Measurements from ENCODE around the gene SNAP25. TPM values are rescaled to one million over a fixed set of nuclear protein-coding genes. Genes with fewer than 3 reads are reported as not detected.

The SNAP25 gene
- total and polyA plus RNA-seq, 2 donors, result 0.42 to 2.0 TPM

GRCh38 chr20:10288954-10289646 is 70.5 kb downstream of the SNAP25 start:
- H3K4me1 ChIP-seq (ENCODE audit: control insufficient read depth in 2 of 2, insufficient read depth in 2 of 2, low read length in 2 of 2), result no peaks in the 10 kb centered on the region
- H3K9me3 ChIP-seq (ENCODE audit: control insufficient read depth in 2 of 2, insufficient read depth in 1 of 2, low read length in 1 of 2), result no peaks in the 10 kb centered on the region
- no peaks in the 10 kb centered on the region for H3K36me3 ChIP-seq (ENCODE audit: control insufficient read depth in 2 of 2, insufficient read depth in 2 of 2, low read length in 1 of 2)
- 91% methylated on average over 5 of the region's 5 CpGs for WGBS
- no peak overlapping the region for H3K4me3 ChIP-seq (ENCODE audit: low read length in 2 of 2)
- DNase-seq (ENCODE audit: low read depth in 6 of 9, low spot score in 9 of 9), result no peak
- no peaks in the 10 kb centered on the region for H3K27me3 ChIP-seq (ENCODE audit: control insufficient read depth in 2 of 2, insufficient read depth in 1 of 2, low read length in 1 of 2)
- H3K27ac ChIP-seq (ENCODE audit: low read depth in 1 of 2, low read length in 1 of 2), result no peak overlapping the region

DNA sequence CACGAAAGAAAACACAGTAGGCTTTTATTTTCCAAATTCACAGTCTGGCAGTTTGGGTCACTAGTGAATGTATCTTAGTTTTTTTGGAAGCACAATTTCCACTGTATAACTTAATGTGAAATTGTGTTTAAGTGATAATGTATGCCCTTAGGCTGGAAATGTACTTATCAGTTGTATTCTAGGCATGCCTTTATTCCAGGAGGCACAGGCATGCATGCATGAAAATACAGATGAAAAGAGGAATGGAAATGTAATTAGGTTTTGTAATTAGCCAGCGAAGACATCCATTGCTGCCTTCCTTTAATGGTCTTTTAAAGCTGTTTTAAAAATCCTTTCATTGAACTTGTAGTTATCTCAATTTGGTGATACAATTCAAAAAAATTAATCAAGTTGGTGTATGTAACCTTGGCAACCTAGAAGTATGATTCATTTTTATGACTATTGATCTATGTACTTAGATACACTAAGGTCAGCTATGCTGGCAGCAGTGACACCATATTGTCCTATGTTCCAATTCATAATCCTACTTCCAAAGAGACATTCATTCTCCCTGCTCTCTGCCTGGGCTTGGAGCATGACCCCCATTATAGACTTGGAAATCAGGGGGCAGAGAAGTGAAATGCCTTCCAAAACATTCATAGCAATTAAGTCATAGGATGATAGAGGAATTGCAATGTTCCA is 73.1 kb downstream of the SNAP25 start:
- DNase-seq (ENCODE audit: low read depth in 6 of 9, low spot score in 9 of 9), result no peak
- Histone ChIP-seq H3K4me1 (ENCODE audit: control insufficient read depth in 2 of 2, insufficient read depth in 2 of 2, low read length in 2 of 2) (no peaks in the 10 kb centered on the region), H3K9me3 (ENCODE audit: control insufficient read depth in 2 of 2, insufficient read depth in 1 of 2, low read length in 1 of 2) (no peaks in the 10 kb centered on the region), H3K36me3 (ENCODE audit: control insufficient read depth in 2 of 2, insufficient read depth in 2 of 2, low read length in 1 of 2) (no peaks in the 10 kb centered on the region), H3K27ac (ENCODE audit: low read depth in 1 of 2, low read length in 1 of 2) (no peak overlapping the region), H3K4me3 (ENCODE audit: low read length in 2 of 2) (no peak overlapping the region), H3K27me3 (ENCODE audit: control insufficient read depth in 2 of 2, insufficient read depth in 1 of 2, low read length in 1 of 2) (no peaks in the 10 kb centered on the region)
- 94% methylated on average over 2 of the region's 2 CpGs for WGBS

DNA sequence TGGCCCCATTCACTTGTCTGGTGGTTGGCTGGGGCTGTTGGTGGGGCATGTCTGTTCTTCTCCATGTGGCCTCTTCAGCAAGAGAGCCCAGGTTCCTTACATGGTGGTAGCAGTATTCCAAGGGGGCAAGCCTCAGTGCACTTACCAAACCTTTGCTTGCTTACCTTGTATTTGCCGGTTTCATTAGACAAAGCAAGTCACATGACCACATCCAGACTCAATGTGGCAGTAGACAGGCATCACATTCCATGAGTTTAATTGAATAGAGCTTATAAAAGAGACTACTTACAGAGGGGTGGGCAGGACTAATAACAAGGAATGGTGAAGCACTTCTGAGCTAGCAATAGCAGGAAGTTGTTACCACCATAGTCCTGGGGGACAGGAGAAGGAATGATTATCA is 78.6 kb downstream of the SNAP25 start:
- no peak overlapping the region for H3K27ac ChIP-seq (ENCODE audit: low read depth in 1 of 2, low read length in 1 of 2)
- no peaks in the 10 kb centered on the region for H3K27me3 ChIP-seq (ENCODE audit: control insufficient read depth in 2 of 2, insufficient read depth in 1 of 2, low read length in 1 of 2)
- DNase-seq (ENCODE audit: low read depth in 6 of 9, low spot score in 9 of 9), result no peak
- 93% methylated on average over 1 of the region's 1 CpG for WGBS
- no peaks in the 10 kb centered on the region for H3K4me1 ChIP-seq (ENCODE audit: control insufficient read depth in 2 of 2, insufficient read depth in 2 of 2, low read length in 2 of 2)
- no peaks in the 10 kb centered on the region for H3K36me3 ChIP-seq (ENCODE audit: control insufficient read depth in 2 of 2, insufficient read depth in 2 of 2, low read length in 1 of 2)
- no peak overlapping the region for H3K4me3 ChIP-seq (ENCODE audit: low read length in 2 of 2)
- H3K9me3 ChIP-seq (ENCODE audit: control insufficient read depth in 2 of 2, insufficient read depth in 1 of 2, low read length in 1 of 2), result no peaks in the 10 kb centered on the region

DNA sequence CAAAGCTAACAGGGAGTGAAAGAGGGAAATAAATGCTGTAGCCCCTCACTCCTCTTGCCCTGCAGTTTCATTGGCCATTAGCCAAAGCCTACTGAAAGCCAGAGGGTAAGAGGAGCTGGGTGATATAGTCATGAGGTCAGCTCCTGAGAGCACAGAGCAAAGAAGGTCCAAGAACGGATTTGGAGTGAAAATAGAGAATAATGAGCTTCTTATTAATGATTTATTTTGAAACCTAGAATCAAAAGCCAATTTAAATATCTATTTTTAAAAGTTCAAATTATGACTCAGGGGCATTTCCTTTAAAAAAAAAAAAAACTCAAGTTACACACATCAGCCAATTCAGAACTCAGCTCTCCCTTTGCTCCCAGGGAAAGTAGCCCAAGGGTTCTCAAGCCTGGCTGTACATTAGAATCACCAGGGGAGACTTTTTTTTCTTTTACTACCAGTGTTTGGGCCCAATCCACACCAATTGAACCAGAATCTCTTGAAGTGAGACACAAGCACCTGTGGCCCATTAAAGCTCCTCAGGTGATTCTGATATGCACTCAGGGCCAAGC is 79.1 kb downstream of the SNAP25 start:
- H3K4me3 ChIP-seq (ENCODE audit: low read length in 2 of 2), result no peak overlapping the region
- H3K9me3 ChIP-seq (ENCODE audit: control insufficient read depth in 2 of 2, insufficient read depth in 1 of 2, low read length in 1 of 2), result no peaks in the 10 kb centered on the region
- H3K4me1 ChIP-seq (ENCODE audit: control insufficient read depth in 2 of 2, insufficient read depth in 2 of 2, low read length in 2 of 2), result no peaks in the 10 kb centered on the region
- 82% methylated on average over 1 of the region's 1 CpG for WGBS
- no peaks in the 10 kb centered on the region for H3K27me3 ChIP-seq (ENCODE audit: control insufficient read depth in 2 of 2, insufficient read depth in 1 of 2, low read length in 1 of 2)
- no peaks in the 10 kb centered on the region for H3K36me3 ChIP-seq (ENCODE audit: control insufficient read depth in 2 of 2, insufficient read depth in 2 of 2, low read length in 1 of 2)
- no peak for DNase-seq (ENCODE audit: low read depth in 6 of 9, low spot score in 9 of 9)
- no peak overlapping the region for H3K27ac ChIP-seq (ENCODE audit: low read depth in 1 of 2, low read length in 1 of 2)

GRCh38 chr20:10300582-10301446 is 82.2 kb downstream of the SNAP25 start:
- H3K36me3 ChIP-seq (ENCODE audit: control insufficient read depth in 2 of 2, insufficient read depth in 2 of 2, low read length in 1 of 2), result no peaks in the 10 kb centered on the region
- no peaks in the 10 kb centered on the region for H3K9me3 ChIP-seq (ENCODE audit: control insufficient read depth in 2 of 2, insufficient read depth in 1 of 2, low read length in 1 of 2)
- H3K27me3 ChIP-seq (ENCODE audit: control insufficient read depth in 2 of 2, insufficient read depth in 1 of 2, low read length in 1 of 2), result no peaks in the 10 kb centered on the region
- WGBS, result 79% methylated on average over 5 of the region's 5 CpGs
- DNase-seq (ENCODE audit: low read depth in 6 of 9, low spot score in 9 of 9), result no peak
- no peak overlapping the region for H3K27ac ChIP-seq (ENCODE audit: low read depth in 1 of 2, low read length in 1 of 2)
- H3K4me3 ChIP-seq (ENCODE audit: low read length in 2 of 2), result no peak overlapping the region
- no peaks in the 10 kb centered on the region for H3K4me1 ChIP-seq (ENCODE audit: control insufficient read depth in 2 of 2, insufficient read depth in 2 of 2, low read length in 2 of 2)

GRCh38 chr20:10303852-10304251 is 85.2 kb downstream of the SNAP25 start:
- no peak overlapping the region for H3K27ac ChIP-seq (ENCODE audit: low read depth in 1 of 2, low read length in 1 of 2)
- no peaks in the 10 kb centered on the region for H3K36me3 ChIP-seq (ENCODE audit: control insufficient read depth in 2 of 2, insufficient read depth in 2 of 2, low read length in 1 of 2)
- H3K4me3 ChIP-seq (ENCODE audit: low read length in 2 of 2), result no peak overlapping the region
- no peak for DNase-seq (ENCODE audit: low read depth in 6 of 9, low spot score in 9 of 9)
- WGBS, result 94% methylated on average over 3 of the region's 3 CpGs
- H3K27me3 ChIP-seq (ENCODE audit: control insufficient read depth in 2 of 2, insufficient read depth in 1 of 2, low read length in 1 of 2), result no peaks in the 10 kb centered on the region
- no peaks in the 10 kb centered on the region for H3K9me3 ChIP-seq (ENCODE audit: control insufficient read depth in 2 of 2, insufficient read depth in 1 of 2, low read length in 1 of 2)
- no peaks in the 10 kb centered on the region for H3K4me1 ChIP-seq (ENCODE audit: control insufficient read depth in 2 of 2, insufficient read depth in 2 of 2, low read length in 2 of 2)

GRCh38 chr20:10304471-10305046 is 85.9 kb downstream of the SNAP25 start:
- H3K36me3 ChIP-seq (ENCODE audit: control insufficient read depth in 2 of 2, insufficient read depth in 2 of 2, low read length in 1 of 2), result no peaks in the 10 kb centered on the region
- no peak overlapping the region for H3K27ac ChIP-seq (ENCODE audit: low read depth in 1 of 2, low read length in 1 of 2)
- no peaks in the 10 kb centered on the region for H3K4me1 ChIP-seq (ENCODE audit: control insufficient read depth in 2 of 2, insufficient read depth in 2 of 2, low read length in 2 of 2)
- no peaks in the 10 kb centered on the region for H3K27me3 ChIP-seq (ENCODE audit: control insufficient read depth in 2 of 2, insufficient read depth in 1 of 2, low read length in 1 of 2)
- 97% methylated on average over 3 of the region's 3 CpGs for WGBS
- H3K9me3 ChIP-seq (ENCODE audit: control insufficient read depth in 2 of 2, insufficient read depth in 1 of 2, low read length in 1 of 2), result no peaks in the 10 kb centered on the region
- DNase-seq (ENCODE audit: low read depth in 6 of 9, low spot score in 9 of 9), result no peak
- H3K4me3 ChIP-seq (ENCODE audit: low read length in 2 of 2), result no peak overlapping the region

GRCh38 chr20:10306440-10307358 is 88.1 kb downstream of the SNAP25 start:
- no peak overlapping the region for H3K4me3 ChIP-seq (ENCODE audit: low read length in 2 of 2)
- 31% methylated on average over 3 of the region's 3 CpGs for WGBS
- peak in 3 of 9 donors; percentile 1 to 30 (median 2) for DNase-seq (ENCODE audit: low read depth in 6 of 9, low spot score in 9 of 9)
- H3K27me3 ChIP-seq (ENCODE audit: control insufficient read depth in 2 of 2, insufficient read depth in 1 of 2, low read length in 1 of 2), result no peaks in the 10 kb centered on the region
- no peaks in the 10 kb centered on the region for H3K36me3 ChIP-seq (ENCODE audit: control insufficient read depth in 2 of 2, insufficient read depth in 2 of 2, low read length in 1 of 2)
- no peaks in the 10 kb centered on the region for H3K9me3 ChIP-seq (ENCODE audit: control insufficient read depth in 2 of 2, insufficient read depth in 1 of 2, low read length in 1 of 2)
- H3K4me1 ChIP-seq (ENCODE audit: control insufficient read depth in 2 of 2, insufficient read depth in 2 of 2, low read length in 2 of 2), result no peaks in the 10 kb centered on the region
- no peak overlapping the region for H3K27ac ChIP-seq (ENCODE audit: low read depth in 1 of 2, low read length in 1 of 2)
